Measurements from ENCODE around the gene SLC43A2.

SLC43A2 gene

DNA sequence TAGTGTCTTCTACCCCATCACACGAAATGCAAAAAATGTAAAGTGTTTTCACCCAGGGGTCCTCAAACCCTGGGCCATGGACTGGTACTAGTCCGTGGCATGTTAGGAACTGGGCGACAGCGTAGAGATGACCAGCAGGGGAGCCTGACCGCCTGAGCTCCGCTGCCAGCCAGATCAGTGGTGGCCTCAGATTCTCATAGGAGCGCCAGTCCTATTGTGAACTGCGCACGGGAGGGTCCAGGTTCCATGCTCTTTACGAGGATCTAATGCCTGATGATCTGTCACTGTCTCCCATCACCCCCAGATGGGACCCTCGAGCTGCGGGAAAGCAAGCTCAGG lies 12.4 kb upstream of the SLC43A2 start:
- no peak for DNase-seq (ENCODE audit: low read depth)

DNA sequence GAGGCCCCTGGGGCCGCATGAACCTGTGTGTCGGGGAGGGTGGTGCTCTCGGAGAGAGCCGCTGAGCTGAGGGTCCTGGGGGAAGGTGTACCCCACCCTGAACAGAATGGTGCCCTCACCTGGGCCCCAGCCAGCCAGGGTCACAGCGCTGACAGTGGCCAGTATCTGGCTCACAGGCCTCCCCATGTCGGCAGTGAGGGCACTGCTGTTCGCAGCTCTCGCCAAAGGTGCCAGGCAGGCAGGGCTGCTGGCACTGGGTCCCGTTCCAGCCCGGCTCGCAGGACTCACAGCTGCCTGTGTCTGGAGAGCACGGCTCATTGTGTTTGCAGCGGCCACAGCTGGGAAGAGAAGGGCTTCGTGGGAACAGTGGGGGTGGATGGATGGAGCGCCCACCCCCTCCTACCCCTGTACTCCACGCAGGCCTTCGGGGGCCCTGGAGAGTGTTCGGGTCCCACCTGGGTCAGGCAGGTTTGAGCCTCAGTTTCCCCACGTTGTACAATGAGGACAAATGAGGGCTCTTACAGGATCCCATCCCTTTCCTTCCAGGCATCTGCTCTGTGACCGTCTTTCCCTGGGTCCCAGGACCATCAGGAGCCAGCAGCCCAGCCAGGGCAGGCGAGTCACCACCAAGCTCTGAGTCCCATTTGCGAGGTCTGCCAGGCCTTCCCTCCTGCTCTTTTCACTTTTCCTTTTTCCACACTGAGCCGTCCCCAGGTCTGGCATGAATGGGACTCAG lies 11.9 kb upstream of the SLC43A2 start:
- no peak overlapping the region for H3K4me3 ChIP-seq (ENCODE audit: low read length)
- H3K4me1 ChIP-seq (ENCODE audit: control insufficient read depth, insufficient read depth, low read length) = peaks cover 6% of the 10 kb centered on the region
- H3K27me3 ChIP-seq (replicated peaks; ENCODE audit: control insufficient read depth, insufficient read depth, low read length) = no peaks in the 10 kb centered on the region
- H3K9ac ChIP-seq (ENCODE audit: low read length) = no peak overlapping the region
- DNase-seq (ENCODE audit: low read depth) = no peak
- no peaks in the 10 kb centered on the region for H3K9me3 ChIP-seq (ENCODE audit: control insufficient read depth, low read length)
- peaks cover 3% of the 10 kb centered on the region for H3K36me3 ChIP-seq (ENCODE audit: control insufficient read depth, insufficient read depth, low read length, severe bottlenecking)

More for the DNA sequence above, 12.4 kb upstream of the SLC43A2 start:
- Histone ChIP-seq H3K27me3 (replicated peaks; ENCODE audit: control insufficient read depth, insufficient read depth, low read length) (no peaks in the 10 kb centered on the region), H3K9ac (ENCODE audit: low read length) (no peak overlapping the region), H3K4me3 (ENCODE audit: low read length) (no peak overlapping the region), H3K9me3 (ENCODE audit: control insufficient read depth, low read length) (no peaks in the 10 kb centered on the region), H3K36me3 (ENCODE audit: control insufficient read depth, insufficient read depth, low read length, severe bottlenecking) (peaks cover 5% of the 10 kb centered on the region), H3K4me1 (ENCODE audit: control insufficient read depth, insufficient read depth, low read length) (peaks cover 6% of the 10 kb centered on the region)

DNA sequence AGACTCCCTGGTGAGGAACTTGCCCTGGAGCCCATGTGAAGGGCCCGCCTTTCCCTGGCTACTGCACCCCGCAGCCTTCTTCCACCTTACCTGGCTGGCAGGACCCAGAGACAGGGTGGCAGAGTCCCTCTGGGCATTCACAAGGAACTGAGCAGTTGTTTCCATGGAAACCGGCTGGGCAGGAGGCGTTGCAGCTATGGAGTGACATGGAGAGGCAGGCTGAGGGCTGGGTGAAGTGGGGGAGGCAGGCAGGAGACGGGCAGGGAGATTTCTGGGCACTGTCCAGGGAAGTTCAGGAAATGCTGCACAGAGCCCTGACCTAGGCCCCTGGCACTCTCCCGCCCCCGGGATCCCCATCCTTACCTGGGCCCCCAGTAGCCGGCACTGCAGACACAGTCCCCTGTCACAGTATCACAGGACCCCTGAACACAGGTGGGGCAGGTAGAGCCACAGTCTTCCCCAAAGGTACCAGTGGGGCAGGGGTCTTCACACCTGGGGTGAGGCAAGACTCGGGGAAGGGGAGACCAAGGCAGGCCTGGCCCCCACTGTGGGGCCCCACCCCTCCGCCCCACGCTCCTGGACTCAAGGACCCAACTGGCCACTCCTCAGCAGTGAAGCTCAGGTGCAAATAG lies 11.0 kb upstream of the SLC43A2 start:
- Histone ChIP-seq H3K36me3 (ENCODE audit: control insufficient read depth, insufficient read depth, low read length, severe bottlenecking) (peaks cover 6% of the 10 kb centered on the region), H3K4me1 (ENCODE audit: control insufficient read depth, insufficient read depth, low read length) (peaks cover 8% of the 10 kb centered on the region), H3K4me3 (ENCODE audit: low read length) (no peak overlapping the region), H3K9ac (ENCODE audit: low read length) (no peak overlapping the region), H3K27me3 (replicated peaks; ENCODE audit: control insufficient read depth, insufficient read depth, low read length) (no peaks in the 10 kb centered on the region), H3K9me3 (ENCODE audit: control insufficient read depth, low read length) (no peaks in the 10 kb centered on the region)
- DNase-seq (ENCODE audit: low read depth) = no peak

DNA sequence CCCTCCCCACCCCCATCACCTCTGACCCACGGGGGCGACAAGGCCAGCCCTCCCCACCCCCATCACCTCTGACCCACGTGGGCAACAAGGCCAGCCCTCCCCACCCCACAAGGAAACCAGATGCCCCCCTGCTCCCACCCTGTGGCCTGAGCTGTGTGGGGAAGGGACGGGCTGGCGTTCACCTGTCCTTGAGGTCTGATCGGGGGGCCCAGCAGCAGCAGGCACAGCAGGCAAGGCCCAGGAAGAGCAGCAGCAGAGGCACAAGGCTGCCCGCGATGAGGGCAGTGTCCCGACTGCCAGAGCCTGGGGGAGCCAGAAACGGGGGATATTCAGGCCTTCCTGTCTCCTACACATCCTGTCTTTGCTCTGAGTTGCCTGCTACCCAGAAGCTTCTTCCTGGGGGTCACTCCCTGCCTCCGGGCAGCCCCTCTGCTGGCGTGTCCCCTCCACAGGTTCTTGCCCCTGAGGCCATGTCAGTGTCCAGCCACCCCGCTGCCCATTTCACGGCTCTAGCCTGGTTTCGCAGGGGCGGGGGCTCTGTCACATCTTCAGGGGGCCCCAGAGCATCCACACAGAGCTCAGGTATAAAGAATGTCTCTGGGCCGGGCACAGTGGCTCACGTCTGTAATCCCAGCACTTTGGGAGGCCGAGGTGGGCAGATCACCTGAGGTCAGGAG lies 10.1 kb upstream of the SLC43A2 start:
- peaks cover 7% of the 10 kb centered on the region for H3K4me1 ChIP-seq (ENCODE audit: control insufficient read depth, insufficient read depth, low read length)
- H3K36me3 ChIP-seq (ENCODE audit: control insufficient read depth, insufficient read depth, low read length, severe bottlenecking) = peaks cover 6% of the 10 kb centered on the region
- H3K4me3 ChIP-seq (ENCODE audit: low read length) = no peak overlapping the region
- H3K9ac ChIP-seq (ENCODE audit: low read length) = no peak overlapping the region
- no peaks in the 10 kb centered on the region for H3K9me3 ChIP-seq (ENCODE audit: control insufficient read depth, low read length)
- H3K27me3 ChIP-seq (replicated peaks; ENCODE audit: control insufficient read depth, insufficient read depth, low read length) = no peaks in the 10 kb centered on the region
- DNase-seq (ENCODE audit: low read depth) = no peak

DNA sequence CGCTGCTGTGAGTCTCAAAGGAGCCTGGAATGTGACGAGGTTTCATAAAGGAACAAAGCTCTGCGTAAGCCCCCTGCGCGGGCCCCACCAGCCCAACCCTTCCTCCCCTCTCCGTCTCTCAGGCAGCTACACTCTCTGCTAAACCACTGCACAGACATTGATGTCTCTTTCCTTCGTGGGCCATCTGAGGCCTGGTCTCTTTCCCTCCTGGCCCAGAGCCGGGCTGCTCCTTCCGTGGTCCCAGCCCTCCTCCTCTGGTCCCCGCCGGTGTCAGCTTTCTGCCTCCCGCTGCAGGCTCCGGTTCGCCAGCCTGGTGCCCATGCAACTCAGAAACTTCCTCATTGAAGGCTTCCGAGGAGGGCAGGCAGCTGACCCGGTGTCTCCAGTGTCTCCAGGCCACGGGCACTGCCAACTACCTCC lies 9.5 kb upstream of the SLC43A2 start:
- DNase-seq (ENCODE audit: low read depth) = no peak
- H3K27me3 ChIP-seq (replicated peaks; ENCODE audit: control insufficient read depth, insufficient read depth, low read length) = no peaks in the 10 kb centered on the region
- H3K4me1 ChIP-seq (ENCODE audit: control insufficient read depth, insufficient read depth, low read length) = peaks cover 7% of the 10 kb centered on the region
- no peak overlapping the region for H3K4me3 ChIP-seq (ENCODE audit: low read length)
- H3K9me3 ChIP-seq (ENCODE audit: control insufficient read depth, low read length) = no peaks in the 10 kb centered on the region
- H3K9ac ChIP-seq (ENCODE audit: low read length) = no peak overlapping the region
- H3K36me3 ChIP-seq (ENCODE audit: control insufficient read depth, insufficient read depth, low read length, severe bottlenecking) = peaks cover 6% of the 10 kb centered on the region

DNA sequence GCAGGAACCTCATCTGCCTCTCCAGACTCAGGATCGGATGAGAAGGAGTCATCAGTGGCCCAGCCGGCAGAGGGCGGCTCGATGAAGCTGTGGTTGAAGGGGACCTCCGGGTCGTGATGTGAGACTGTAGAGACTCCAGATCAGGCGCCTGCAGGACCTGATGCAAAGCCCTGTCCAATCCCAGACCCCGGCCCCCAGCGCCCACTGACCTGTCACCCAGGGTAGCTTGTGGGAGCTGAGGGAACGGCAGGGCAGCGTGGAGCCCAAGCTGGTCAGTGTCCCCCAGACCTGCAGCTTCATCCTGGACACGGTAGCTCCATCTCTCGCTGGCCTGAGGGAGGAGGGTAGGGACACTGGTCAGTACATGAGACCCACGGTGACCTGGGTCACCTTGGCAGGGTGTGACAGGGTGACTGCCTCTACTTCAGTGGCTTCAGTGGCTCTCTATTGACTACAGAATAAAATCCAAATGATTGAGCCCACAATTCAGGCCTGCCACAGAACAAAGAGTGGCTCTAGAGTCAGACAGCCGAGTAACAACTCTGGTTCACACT lies 8.2 kb upstream of the SLC43A2 start:
- Histone ChIP-seq H3K36me3 (ENCODE audit: control insufficient read depth, insufficient read depth, low read length, severe bottlenecking) (peaks cover 6% of the 10 kb centered on the region), H3K9ac (ENCODE audit: low read length) (no peak overlapping the region), H3K9me3 (ENCODE audit: control insufficient read depth, low read length) (no peaks in the 10 kb centered on the region), H3K27me3 (replicated peaks; ENCODE audit: control insufficient read depth, insufficient read depth, low read length) (no peaks in the 10 kb centered on the region), H3K4me1 (ENCODE audit: control insufficient read depth, insufficient read depth, low read length) (peaks cover 7% of the 10 kb centered on the region), H3K4me3 (ENCODE audit: low read length) (no peak overlapping the region)
- no peak for DNase-seq (ENCODE audit: low read depth)

DNA sequence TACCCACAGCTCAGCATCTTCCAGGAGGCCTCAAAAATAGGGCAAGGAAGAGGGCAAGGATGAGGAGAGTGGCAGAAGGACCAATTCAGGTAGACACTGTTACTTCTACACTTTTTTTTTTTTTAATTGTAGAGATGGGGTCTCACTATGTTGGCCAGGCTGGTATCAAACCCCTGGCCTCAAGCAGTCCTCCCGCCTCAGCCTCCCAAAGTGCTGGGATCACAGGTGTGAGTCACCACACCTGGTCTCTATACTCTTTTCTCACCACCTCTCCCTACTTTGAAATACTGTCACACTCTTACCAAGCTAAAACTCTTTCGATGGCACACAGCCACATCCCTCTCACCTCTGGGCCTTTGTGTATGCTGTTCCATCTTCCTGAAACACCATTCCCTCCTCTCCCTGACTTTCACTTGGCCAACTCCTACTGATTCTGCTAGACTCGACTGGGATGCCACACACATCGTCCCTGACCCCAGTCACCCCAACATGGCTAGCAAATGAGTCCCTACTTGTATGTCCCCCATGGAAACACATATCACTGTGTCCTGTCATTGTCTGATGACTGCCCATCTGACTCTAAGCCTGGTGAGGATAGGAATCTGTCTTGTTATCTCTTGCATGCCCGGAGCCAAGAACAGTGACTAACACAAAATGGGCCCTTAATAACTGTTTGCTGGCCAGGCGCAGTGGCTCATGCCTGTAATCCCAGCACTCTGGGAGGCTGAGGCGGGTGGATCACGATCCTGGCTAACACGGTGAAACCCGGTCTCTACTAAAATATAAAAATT lies 7.2 kb upstream of the SLC43A2 start:
- DNase-seq (ENCODE audit: low read depth) = no peak

DNA sequence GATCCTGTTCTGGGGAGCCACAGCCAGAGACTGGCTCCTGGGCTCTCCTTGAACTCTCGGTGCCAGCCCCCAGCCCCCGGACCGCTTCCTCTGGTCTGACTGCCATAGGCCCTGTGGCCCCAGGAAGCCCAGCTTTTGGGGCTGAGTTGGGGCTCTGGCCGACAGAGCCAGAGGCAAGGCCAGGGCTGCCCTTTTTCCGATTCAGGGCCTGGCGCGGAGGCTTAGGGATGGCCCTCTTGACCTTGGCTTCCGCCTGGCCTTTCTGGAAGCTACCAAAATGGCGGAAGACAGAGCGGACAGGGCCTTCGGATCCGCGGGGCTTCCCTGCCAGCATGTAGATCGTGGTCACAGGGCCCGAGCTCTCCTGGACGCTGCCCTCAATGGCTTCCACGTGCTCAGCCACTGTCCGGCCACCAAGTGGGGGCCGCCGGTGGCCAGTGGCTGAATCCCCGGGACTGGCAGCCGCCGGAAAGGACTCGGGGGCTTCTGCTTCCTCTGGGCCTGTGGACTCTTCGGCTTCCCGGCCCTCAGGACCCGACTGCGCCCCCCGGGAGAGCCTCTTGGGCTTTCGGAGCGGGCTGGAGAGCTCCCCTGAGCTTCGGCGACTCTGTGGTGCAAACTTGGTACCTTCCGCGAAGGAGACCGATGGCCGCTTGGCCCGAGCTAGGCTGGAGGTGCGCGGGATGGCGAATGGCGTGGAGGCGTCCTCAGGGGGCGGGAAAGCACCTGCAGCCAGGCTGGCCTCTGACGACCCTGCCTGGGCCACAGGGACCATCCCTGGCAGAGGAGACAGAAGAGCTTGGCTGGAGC lies 6.4 kb upstream of the SLC43A2 start:
- Histone ChIP-seq H3K27me3 (replicated peaks; ENCODE audit: control insufficient read depth, insufficient read depth, low read length) (no peaks in the 10 kb centered on the region), H3K9me3 (ENCODE audit: control insufficient read depth, low read length) (no peaks in the 10 kb centered on the region), H3K4me3 (ENCODE audit: low read length) (no peak overlapping the region), H3K9ac (ENCODE audit: low read length) (peak overlapping the region; percentile 11), H3K36me3 (ENCODE audit: control insufficient read depth, insufficient read depth, low read length, severe bottlenecking) (peaks cover 6% of the 10 kb centered on the region), H3K4me1 (ENCODE audit: control insufficient read depth, insufficient read depth, low read length) (peaks cover 7% of the 10 kb centered on the region)
- no peak for DNase-seq (ENCODE audit: low read depth)

More for the DNA sequence above, 7.2 kb upstream of the SLC43A2 start:
- Histone ChIP-seq H3K27me3 (replicated peaks; ENCODE audit: control insufficient read depth, insufficient read depth, low read length) (no peaks in the 10 kb centered on the region), H3K9me3 (ENCODE audit: control insufficient read depth, low read length) (no peaks in the 10 kb centered on the region), H3K4me3 (ENCODE audit: low read length) (no peak overlapping the region), H3K36me3 (ENCODE audit: control insufficient read depth, insufficient read depth, low read length, severe bottlenecking) (peaks cover 6% of the 10 kb centered on the region), H3K4me1 (ENCODE audit: control insufficient read depth, insufficient read depth, low read length) (peaks cover 7% of the 10 kb centered on the region), H3K9ac (ENCODE audit: low read length) (no peak overlapping the region)

DNA sequence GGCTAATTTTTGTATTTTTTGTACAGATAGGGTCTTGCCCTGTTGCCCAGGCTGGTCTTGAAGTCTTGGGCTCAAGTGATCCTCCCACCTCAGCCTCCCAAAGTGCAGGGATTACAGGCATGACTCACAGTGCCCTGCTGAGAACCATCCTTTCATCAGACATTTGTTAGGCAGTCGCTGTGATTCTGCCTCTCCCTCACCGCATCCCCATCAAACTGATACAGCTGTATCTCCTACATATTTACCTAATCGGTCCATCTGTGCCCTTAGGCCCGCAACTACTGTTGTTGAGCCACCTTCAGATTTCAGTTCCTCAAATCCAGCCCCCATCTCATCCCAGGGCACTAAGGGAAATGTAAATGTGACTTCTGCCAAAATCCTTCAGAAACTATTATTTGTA lies 2.0 kb upstream of the SLC43A2 start:
- peaks cover 3% of the 10 kb centered on the region for H3K36me3 ChIP-seq (ENCODE audit: control insufficient read depth, insufficient read depth, low read length, severe bottlenecking)
- no peak overlapping the region for H3K4me3 ChIP-seq (ENCODE audit: low read length)
- H3K4me1 ChIP-seq (ENCODE audit: control insufficient read depth, insufficient read depth, low read length) = peaks cover 31% of the 10 kb centered on the region
- no peak overlapping the region for H3K9ac ChIP-seq (ENCODE audit: low read length)
- DNase-seq (ENCODE audit: low read depth) = no peak
- no peaks in the 10 kb centered on the region for H3K9me3 ChIP-seq (ENCODE audit: control insufficient read depth, low read length)
- H3K27me3 ChIP-seq (replicated peaks; ENCODE audit: control insufficient read depth, insufficient read depth, low read length) = no peaks in the 10 kb centered on the region

DNA sequence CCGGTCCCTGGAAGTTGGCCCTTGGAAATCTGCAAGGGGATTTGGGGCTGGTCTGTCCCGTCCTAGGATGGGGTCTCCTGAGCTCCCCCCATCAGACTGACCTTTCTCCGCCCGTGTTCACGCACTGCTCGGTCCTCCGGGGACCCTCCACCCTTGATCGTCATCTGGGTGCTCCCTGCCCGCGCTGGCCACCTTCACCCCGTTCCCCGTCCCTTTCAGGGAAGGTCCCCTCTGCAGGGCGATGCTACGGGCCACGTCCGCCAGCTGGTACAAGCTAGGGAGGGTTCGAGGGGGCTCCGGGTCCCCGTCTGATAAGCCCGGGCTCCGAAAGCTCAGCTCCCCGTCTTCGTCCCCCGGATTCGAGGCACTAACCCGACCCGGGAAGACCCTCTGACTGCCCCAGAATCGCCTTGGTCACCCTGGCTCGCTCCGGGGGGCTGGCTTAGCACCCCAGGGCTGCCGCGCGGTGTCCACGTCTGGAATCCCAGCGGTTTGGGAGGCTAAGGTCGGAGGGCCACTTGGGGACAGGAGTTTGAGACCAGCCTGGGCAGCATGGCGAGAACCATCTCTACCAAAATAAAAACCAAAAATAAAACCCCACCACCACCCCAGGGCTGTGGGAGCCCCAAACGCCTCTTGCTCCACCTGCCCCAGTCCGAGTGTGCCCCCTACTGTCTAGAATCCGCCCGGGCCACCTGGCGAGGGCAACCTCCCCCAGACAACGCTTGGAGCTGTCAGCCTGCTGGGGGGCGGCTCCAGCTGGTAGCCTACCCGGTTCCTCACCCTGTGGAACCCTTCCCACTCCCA lies 1.1 kb upstream of the SLC43A2 start:
- H3K36me3 ChIP-seq (ENCODE audit: control insufficient read depth, insufficient read depth, low read length, severe bottlenecking) = no peaks in the 10 kb centered on the region
- DNase-seq (ENCODE audit: low read depth) = peak; percentile 49
- H3K4me1 ChIP-seq (ENCODE audit: control insufficient read depth, insufficient read depth, low read length) = peaks cover 37% of the 10 kb centered on the region
- no peaks in the 10 kb centered on the region for H3K27me3 ChIP-seq (replicated peaks; ENCODE audit: control insufficient read depth, insufficient read depth, low read length)
- H3K4me3 ChIP-seq (ENCODE audit: low read length) = peak overlapping the region; percentile 92
- H3K9ac ChIP-seq (ENCODE audit: low read length) = peak overlapping the region; percentile 90
- H3K9me3 ChIP-seq (ENCODE audit: control insufficient read depth, low read length) = no peaks in the 10 kb centered on the region
